Measurements from ENCODE around the gene NKAIN1.

DNA sequence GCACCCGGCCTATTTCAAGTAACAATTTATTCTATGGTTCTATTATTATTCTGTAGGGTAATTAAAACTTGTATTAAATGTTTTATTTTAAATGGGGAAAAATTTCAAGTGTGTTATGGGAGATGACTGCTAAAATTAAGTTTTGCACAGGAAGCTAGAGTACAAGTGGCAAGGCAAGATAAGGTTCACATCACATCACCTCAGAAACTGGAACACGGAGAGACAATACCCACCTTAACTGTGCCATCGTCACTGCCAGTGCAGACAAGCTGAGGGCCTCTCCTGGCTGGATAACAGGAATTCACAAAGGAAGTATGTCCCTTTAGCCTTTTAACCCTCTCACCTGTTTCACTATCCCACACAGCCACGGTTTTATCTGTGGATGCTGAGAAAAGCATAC lies 49.3 kb upstream of the NKAIN1 start:
- TF ChIP-seq, protein P1, sequence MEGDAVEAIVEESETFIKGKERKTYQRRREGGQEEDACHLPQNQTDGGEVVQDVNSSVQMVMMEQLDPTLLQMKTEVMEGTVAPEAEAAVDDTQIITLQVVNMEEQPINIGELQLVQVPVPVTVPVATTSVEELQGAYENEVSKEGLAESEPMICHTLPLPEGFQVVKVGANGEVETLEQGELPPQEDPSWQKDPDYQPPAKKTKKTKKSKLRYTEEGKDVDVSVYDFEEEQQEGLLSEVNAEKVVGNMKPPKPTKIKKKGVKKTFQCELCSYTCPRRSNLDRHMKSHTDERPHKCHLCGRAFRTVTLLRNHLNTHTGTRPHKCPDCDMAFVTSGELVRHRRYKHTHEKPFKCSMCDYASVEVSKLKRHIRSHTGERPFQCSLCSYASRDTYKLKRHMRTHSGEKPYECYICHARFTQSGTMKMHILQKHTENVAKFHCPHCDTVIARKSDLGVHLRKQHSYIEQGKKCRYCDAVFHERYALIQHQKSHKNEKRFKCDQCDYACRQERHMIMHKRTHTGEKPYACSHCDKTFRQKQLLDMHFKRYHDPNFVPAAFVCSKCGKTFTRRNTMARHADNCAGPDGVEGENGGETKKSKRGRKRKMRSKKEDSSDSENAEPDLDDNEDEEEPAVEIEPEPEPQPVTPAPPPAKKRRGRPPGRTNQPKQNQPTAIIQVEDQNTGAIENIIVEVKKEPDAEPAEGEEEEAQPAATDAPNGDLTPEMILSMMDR (IDR thresholded peaks at IDR 0.05), result no peak
- TF ChIP-seq EP300 (IDR thresholded peaks at IDR 0.05) (no peak), POLR2AphosphoS5 (IDR thresholded peaks at IDR 0.05) (no peak), POLR2A (IDR thresholded peaks at IDR 0.05) (no peak)
